Suppressor macrophage treated with lipopolysaccharide for 4 hours (primary cell): ENCODE data around the gene RALGAPB.

Experiments
- DNase-seq: peaks from one replicate; pipeline ENCODE4 v3.0.0-alpha.2; 2020

Gene RALGAPB

GRCh38 chr20:38551056-38551626 is 78.5 kb downstream of the RALGAPB start:
- DNase-seq: no peak

- no peak for DNase-seq
These were observed 82.3 kb downstream of the RALGAPB start for GRCh38 chr20:38554986-38555385.

- no peak for DNase-seq
These were observed 82.8 kb downstream of the RALGAPB start for GRCh38 chr20:38555395-38555794.

- no peak for DNase-seq
These were observed 84.5 kb downstream of the RALGAPB start for GRCh38 chr20:38557174-38557573.

GRCh38 chr20:38558596-38559360 is 86.1 kb downstream of the RALGAPB start:
- DNase-seq: no peak

- no peak for DNase-seq
These were observed 87.1 kb downstream of the RALGAPB start for GRCh38 chr20:38559764-38560163.

GRCh38 chr20:38563802-38564431 is 91.3 kb downstream of the RALGAPB start:
- no peak for DNase-seq

GRCh38 chr20:38564680-38565079 is 92.0 kb downstream of the RALGAPB start:
- DNase-seq: no peak

- DNase-seq: no peak
These were observed 93.5 kb downstream of the RALGAPB start for GRCh38 chr20:38566036-38566598.

GRCh38 chr20:38569747-38570525 is 97.3 kb downstream of the RALGAPB start:
- DNase-seq: peak; percentile 78

- no peak for DNase-seq
These were observed 100.8 kb downstream of the RALGAPB start for GRCh38 chr20:38573413-38573812.

- no peak for DNase-seq
These were observed 106.7 kb downstream of the RALGAPB start for GRCh38 chr20:38579219-38579910.

GRCh38 chr20:38579921-38580320 is 107.3 kb downstream of the RALGAPB start:
- DNase-seq: no peak

GRCh38 chr20:38581013-38581412 is 108.4 kb downstream of the RALGAPB start, which contains the start of gene ADIG:
Gene ADIG, plus strand, starts transcription at chr20:38581197. Its CDS starts 54 bp downstream, at chr20:38581251.
- no peak for DNase-seq

GRCh38 chr20:38581830-38582358 is 109.3 kb downstream of the RALGAPB start:
- DNase-seq: no peak

- DNase-seq: no peak
These were observed 110.7 kb downstream of the RALGAPB start for GRCh38 chr20:38583306-38583705.

GRCh38 chr20:38584099-38584763 is 111.6 kb downstream of the RALGAPB start:
- DNase-seq: no peak

GRCh38 chr20:38585404-38586180 is 112.9 kb downstream of the RALGAPB start:
- DNase-seq: no peak

- no peak for DNase-seq
These were observed 113.5 kb downstream of the RALGAPB start for GRCh38 chr20:38586181-38586525.

GRCh38 chr20:38588303-38588702 is 115.7 kb downstream of the RALGAPB start:
- DNase-seq: no peak

- DNase-seq: no peak
These were observed 116.7 kb downstream of the RALGAPB start for GRCh38 chr20:38589351-38589750.
